ENCODE data around the gene PTPRS. TPM values are rescaled to one million over a fixed set of nuclear protein-coding genes. Genes with fewer than 3 reads are reported as not detected.

The PTPRS gene
- total and polyA plus RNA-seq, 2 of the 8 experiments (the other 6 are each of a cell fraction or from before 2014, with no cell fraction given) = 96.8 to 223 TPM

DNA sequence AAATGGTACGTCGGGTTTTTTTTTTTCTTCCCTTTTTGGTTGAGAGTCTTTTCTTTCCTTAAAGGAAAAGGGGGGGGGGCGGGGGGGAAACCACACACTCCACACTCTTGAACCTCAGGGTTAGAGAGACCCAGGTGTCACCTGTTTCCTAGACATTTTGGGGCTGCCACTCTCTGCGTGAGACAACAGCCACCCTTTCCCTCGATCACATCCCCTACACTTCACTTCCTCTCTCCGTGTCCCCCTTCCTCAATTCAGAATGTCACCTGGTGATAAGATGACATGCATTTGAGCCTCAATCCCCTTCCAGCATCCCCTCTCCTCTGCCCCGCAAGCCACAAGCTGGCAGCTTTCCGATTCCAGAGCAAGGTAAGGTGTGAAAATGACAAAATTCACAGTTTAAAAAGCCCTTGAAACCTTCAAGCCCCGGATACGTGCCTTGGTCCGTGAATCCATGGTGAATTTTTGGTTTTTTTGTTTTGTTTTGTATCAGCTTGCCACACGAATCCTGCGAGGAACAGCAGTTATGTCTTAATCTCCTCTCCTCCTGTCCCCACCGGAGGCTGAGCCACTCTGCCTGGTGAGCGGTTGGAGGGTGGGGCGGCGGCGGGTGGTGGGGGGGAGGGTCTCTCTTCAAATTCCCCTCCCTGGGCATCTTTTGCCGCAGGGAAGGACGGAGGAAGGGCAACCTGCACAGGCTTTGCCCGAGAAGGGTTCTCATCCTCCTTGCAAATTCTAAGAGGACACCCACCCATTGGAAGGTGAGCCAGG is 4.2 kb downstream of the PTPRS start (continued):
- TF ChIP-seq TCF12 (IDR thresholded peaks at IDR 0.05; ENCODE audit: low read depth, low read length) = no peak
- no peak for TF ChIP-seq CHD2 (IDR thresholded peaks at IDR 0.05; ENCODE audit: low read length)
- TF ChIP-seq SP1 (IDR thresholded peaks at IDR 0.05; ENCODE audit: low read depth, low read length) = no peak
- TF ChIP-seq, protein P1, sequence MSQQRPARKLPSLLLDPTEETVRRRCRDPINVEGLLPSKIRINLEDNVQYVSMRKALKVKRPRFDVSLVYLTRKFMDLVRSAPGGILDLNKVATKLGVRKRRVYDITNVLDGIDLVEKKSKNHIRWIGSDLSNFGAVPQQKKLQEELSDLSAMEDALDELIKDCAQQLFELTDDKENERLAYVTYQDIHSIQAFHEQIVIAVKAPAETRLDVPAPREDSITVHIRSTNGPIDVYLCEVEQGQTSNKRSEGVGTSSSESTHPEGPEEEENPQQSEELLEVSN (IDR thresholded peaks at IDR 0.05) = no peak
- TF ChIP-seq ASH2L (IDR thresholded peaks at IDR 0.05; ENCODE audit: low read length) = no peak
- no peak for TF ChIP-seq NRF1 (IDR thresholded peaks at IDR 0.05; ENCODE audit: low read depth, low read length)

All from H1 (cell line).